Measurements from ENCODE around the gene RAB31. TPM values are rescaled to one million over a fixed set of nuclear protein-coding genes. Genes with fewer than 3 reads are reported as not detected.

The RAB31 gene
- polyA plus RNA-seq, 2 of the 4 experiments (the other 2 are of a cell fraction) = 16.9 to 46.3 TPM

GRCh38 chr18:9827793-9828505 is 119.8 kb downstream of the RAB31 start:
- DNase-seq (ENCODE audit: low read depth in 1 of 2, low spot score in 1 of 2) (peak; percentile 86 to 94), ATAC-seq (peak; percentile 83 to 90), FAIRE-seq (no peak)
- WGBS (ENCODE audit: missing lambda C conversion rate) = 5% methylated on average over 14 of the region's 14 CpGs
- no peak overlapping the region for H3K4me3 ChIP-seq
- peaks cover 57% of the 10 kb centered on the region for H3K4me1 ChIP-seq
- CTCF ChIA-PET = interaction anchor here (1.9 kb wide), 1 partner anchor 42 kb away, joined by 6 read pairs; no protein-coding TSS in a partner anchor
- TF ChIP-seq SMC3 (IDR thresholded peaks at IDR 0.05) = 0 out of 3 replicates have a peak, but pooled peaks have one; percentile 29
- peak; percentile 92 for TF ChIP-seq HOXB13 (CRISPR knock-in tag; IDR thresholded peaks at IDR 0.05; ENCODE audit: low read depth)
- no peak for TF ChIP-seq POLR2A (IDR thresholded peaks at IDR 0.05; ENCODE audit: low read length)
- TF ChIP-seq MAFK (IDR thresholded peaks at IDR 0.05; ENCODE audit: partially characterized antibody) = no peak
- no peak for TF ChIP-seq HES2 (IDR thresholded peaks at IDR 0.05)
- TF ChIP-seq ELK1 (IDR thresholded peaks at IDR 0.05; ENCODE audit: low read depth, low read length) = no peak
- TF ChIP-seq ZC3H11A (IDR thresholded peaks at IDR 0.05) = no peak
- TF ChIP-seq HEYL (CRISPR knock-in tag; IDR thresholded peaks at IDR 0.05) = 0 out of 2 replicates have a peak, but pooled peaks have one; percentile 45
- no peak for TF ChIP-seq BHLHE40 (IDR thresholded peaks at IDR 0.05; ENCODE audit: low read depth, low read length)
- peak; percentile 84 for TF ChIP-seq EHF (CRISPR knock-in tag; IDR thresholded peaks at IDR 0.05)
- TF ChIP-seq USF2 (IDR thresholded peaks at IDR 0.05) = 0 out of 2 replicates have a peak, but pooled peaks have one; percentile 31
- TF ChIP-seq TP53 (CRISPR knock-in tag; IDR thresholded peaks at IDR 0.05) = no peak
- peak; percentile 19 to 36; a peak in 2 of 5 replicates for TF ChIP-seq RAD21 (conservative IDR thresholded peaks at IDR 0.05 in 1 of 2, IDR thresholded peaks at IDR 0.05 in 1 of 2)
- no peak for TF ChIP-seq MYC (IDR thresholded peaks at IDR 0.05; ENCODE audit: borderline replicate concordance, low read length)
- TF ChIP-seq FOXS1 (CRISPR knock-in tag; IDR thresholded peaks at IDR 0.05) = 0 out of 2 replicates have a peak, but pooled peaks have one; percentile 39
- TF ChIP-seq E2F6 (IDR thresholded peaks at IDR 0.05; ENCODE audit: borderline replicate concordance, low read depth) = peak; percentile 59; the same call in 1 of the 2 replicates
- no peak for TF ChIP-seq CBX2 (IDR thresholded peaks at IDR 0.05; ENCODE audit: borderline replicate concordance, low read depth)
- 0 out of 2 replicates have a peak, but pooled peaks have one; percentile 57 for TF ChIP-seq JUNB (IDR thresholded peaks at IDR 0.05)
- peak; percentile 65 to 86 for TF ChIP-seq CEBPB (IDR thresholded peaks at IDR 0.05)
- 0 out of 2 replicates have a peak, but pooled peaks have one; percentile 24 for TF ChIP-seq TFCP2L1 (CRISPR knock-in tag; IDR thresholded peaks at IDR 0.05)
- TF ChIP-seq GATA3 (IDR thresholded peaks at IDR 0.05; ENCODE audit: borderline replicate concordance) = peak; percentile 29; the same call in 1 of the 2 replicates
- 0 out of 2 replicates have a peak, but pooled peaks have one; percentile 55 for TF ChIP-seq ZSCAN20 (CRISPR knock-in tag; IDR thresholded peaks at IDR 0.05)
- TF ChIP-seq EP300 (IDR thresholded peaks at IDR 0.05) = peak; percentile 17 to 66; a peak in 2 of 5 replicates
- TF ChIP-seq FOSL2 (IDR thresholded peaks at IDR 0.05) = 0 out of 2 replicates have a peak, but pooled peaks have one; percentile 36
- peak; percentile 84 for TF ChIP-seq FOSL2 (CRISPR knock-in tag; IDR thresholded peaks at IDR 0.05)
- peak; percentile 86 for TF ChIP-seq ATOH8 (CRISPR knock-in tag; IDR thresholded peaks at IDR 0.05; ENCODE audit: low read depth)
- TF ChIP-seq PHF8 (IDR thresholded peaks at IDR 0.05; ENCODE audit: borderline replicate concordance, low read depth) = no peak
- TF ChIP-seq HOXA7 (CRISPR knock-in tag; IDR thresholded peaks at IDR 0.05) = peak; percentile 28; the same call in 1 of the 2 replicates
- no peak for TF ChIP-seq PBX3 (IDR thresholded peaks at IDR 0.05)
- peak; percentile 85 for TF ChIP-seq MAX (IDR thresholded peaks at IDR 0.05)
- TF ChIP-seq RFX5 (IDR thresholded peaks at IDR 0.05) = no peak
- peak in 1 of 2 experiments; percentile 61; a peak in 2 of 5 replicates for TF ChIP-seq JUN (IDR thresholded peaks at IDR 0.05)
- no peak for TF ChIP-seq NR3C1 (IDR thresholded peaks at IDR 0.05)
- no peak for TF ChIP-seq CBX8 (IDR thresholded peaks at IDR 0.05)
- TF ChIP-seq HOXB5 (CRISPR knock-in tag; IDR thresholded peaks at IDR 0.05) = peak; percentile 80; the same call in 1 of the 2 replicates
- peak; percentile 63; the same call in 1 of the 2 replicates for TF ChIP-seq NPAS2 (CRISPR knock-in tag; IDR thresholded peaks at IDR 0.05; ENCODE audit: borderline replicate concordance)
- H3K4me2 ChIP-seq = peak overlapping the region; percentile 80
- POLR2A ChIA-PET = interaction anchor here (0.7 to 1.4 kb wide), 4 partner anchors 49 to 87 kb away, joined by 3 to 4 read pairs (median 4); no protein-coding TSS in a partner anchor
- peak overlapping the region; percentile 93 to 96 for H3K27ac ChIP-seq
- H3K9me3 ChIP-seq = no peaks in the 10 kb centered on the region

Measured in A549 (cell line).